Epithelial cell of alveolus of lung (primary cell): ENCODE measurements around the gene DNM2. TPM values are rescaled to one million over a fixed set of nuclear protein-coding genes. Genes with fewer than 3 reads are reported as not detected.

Experiments
- total RNA-seq: library from RNA; depleted of rRNA; stranded (reverse); fragments of >200 nt; gene quantifications from 2 replicates; pipeline ENCODE4 v1.2.1, GENCODE V29; 2015

Gene DNM2
- total RNA-seq = 60.5 and 81.8 TPM in 2 replicates

DNA sequence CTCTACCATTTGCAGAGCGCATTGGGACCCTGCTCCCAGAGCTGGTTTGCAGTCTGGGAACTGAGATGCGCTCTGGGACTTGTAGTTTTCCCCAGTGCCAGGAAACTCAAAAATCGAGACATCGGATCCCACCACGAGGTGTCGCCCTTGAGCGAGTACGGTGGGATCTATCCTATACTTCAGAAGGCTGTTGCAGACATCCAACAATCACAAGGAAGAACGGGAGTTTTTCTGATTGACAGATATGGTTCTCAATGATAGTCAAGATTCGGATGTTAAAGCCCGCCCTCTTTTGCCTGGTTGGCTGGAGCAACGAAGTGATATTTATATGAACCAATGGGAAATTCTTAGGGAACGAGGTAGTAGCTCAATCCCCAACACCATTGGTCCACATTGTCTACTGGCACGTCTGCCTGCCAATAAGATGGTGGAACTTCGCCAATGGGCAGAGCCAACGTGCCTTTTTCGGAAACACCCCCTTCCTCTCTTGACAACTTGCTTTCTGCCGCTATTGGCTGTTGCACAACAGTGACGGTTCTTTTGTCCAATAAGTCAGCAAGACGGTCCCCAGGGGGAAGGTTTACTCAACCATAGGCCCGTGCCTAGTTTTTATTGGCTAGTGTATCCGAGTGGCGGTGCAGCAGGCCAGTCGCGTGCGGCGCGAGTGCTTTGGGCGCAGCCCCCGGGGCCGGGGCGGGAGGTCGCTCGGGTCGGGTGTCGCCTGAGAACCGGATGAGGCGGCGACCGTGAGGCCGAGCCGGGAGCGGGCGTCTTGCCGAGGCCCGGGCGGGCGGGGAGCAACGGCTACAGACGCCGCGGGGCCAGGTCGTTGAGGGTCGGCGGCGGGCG lies at the start of gene DNM2:
TSS of gene DNM2 (plus strand) at position 724 of the 849 bp plus-strand sequence. CDS start 164 bp downstream, outside the sequence.

DNA sequence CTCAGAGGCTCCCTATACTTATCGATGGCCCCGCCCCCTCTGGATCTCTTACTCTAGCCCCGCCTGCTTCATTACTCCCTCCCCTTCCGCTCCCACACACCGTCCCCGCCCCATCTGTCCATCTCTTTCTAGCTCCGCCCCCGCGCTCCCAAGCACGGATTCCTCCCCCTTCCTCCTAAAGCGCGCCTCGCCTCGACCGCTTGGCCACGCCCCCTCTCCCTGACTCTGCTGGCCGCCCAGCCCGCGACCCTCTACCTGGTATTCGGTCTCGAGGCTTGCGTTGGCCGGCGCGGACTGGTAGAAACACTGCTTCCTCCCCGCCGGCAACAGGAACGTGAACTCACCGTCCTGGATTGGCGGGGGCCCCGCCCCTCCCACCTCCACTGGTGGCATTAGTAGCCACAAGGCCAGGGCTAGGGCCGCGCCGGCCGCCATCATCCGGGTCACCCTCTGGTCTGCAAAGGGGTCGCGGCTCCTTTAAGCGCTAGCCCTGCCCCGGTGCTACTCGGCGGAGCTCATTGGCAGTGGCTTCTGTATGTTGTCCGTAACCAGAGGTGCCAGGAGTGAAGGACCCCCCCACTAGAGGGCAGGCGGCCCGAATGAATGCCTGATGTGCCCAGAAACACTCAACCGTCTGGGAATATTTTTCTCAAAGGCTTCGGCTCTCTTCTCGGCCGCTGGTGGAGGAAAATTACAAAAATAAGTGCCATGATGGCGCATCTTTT lies 118.0 kb downstream of the DNM2 start, which contains the start of gene TMED1:
TSS of gene TMED1 (minus strand) at position 459 of the 725 bp plus-strand sequence. CDS start at position 438, 21 bp downstream.

DNA sequence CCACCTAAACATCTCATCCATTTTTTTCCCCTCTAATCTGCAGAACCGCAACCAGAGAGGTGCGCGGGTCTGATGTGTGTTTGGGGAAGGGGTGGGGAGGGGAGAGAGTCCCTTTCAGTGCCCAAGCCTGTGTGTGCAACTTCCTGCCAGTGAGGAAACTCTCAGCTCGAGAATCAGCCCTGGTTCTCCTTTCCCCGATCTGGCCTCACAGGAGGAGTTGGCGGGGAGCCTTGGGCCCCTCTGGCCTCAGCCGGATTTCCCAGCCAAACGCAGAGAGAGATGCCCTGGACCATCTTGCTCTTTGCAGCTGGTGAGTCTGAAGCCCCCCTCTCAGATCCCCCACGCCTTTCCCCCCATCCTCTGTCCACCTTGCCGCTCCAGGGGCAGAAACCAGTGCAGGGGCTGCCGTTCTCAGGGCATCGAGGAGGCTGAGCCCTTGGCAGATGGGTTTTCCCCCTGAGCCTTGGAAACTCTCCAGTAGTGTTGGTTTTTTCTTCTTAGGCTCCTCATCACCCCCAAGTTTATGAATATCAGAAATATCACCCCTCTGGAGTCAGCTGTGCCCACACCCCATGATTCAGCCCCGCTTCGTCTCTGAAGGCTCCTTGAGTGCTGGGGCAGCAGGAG lies 130.5 kb downstream of the DNM2 start, which contains the start of gene C19orf38:
TSS of gene C19orf38 (plus strand) at position 186 of the 627 bp plus-strand sequence. CDS start at position 280, 94 bp downstream.

DNA sequence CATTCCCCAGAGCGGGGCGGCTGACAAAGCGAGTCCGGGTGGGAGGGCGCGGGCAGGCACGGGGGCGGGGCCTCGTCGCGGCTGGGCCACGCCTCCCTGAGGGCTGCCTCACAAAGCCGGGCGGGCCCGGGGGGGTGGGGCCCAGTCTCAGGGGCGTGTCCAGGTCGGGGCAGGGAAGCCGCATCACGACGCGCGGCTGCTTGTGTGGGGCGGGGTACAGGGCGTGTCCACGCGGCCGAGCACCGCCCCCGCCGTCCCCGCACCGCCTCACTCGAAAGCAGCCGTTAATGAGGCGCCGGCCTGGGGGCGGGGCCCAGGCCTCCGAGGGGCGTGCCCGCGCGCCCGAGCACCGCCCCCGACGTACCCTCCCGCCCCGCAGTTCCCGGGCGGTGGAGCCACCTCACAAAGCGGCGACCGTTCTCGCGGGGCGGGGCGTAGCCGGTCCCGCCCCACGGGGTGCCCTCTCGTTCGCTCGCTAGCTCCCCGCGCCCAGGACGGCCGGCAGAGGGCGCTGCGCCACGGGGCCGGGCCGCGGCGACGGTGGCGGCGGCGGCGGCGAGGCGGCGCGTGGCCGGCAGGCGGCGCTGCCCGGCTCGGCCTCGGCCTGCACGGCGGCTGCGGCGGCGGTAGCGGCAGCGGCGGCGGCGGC lies 153.2 kb downstream of the DNM2 start, which contains the start of gene CARM1:
TSS of gene CARM1 (plus strand) at position 599 of the 649 bp plus-strand sequence. CDS start 150 bp downstream, outside the sequence.

Other genes starting within 250 kb of the DNM2 start
- 69.4 and 99.2 TPM in 2 replicates for gene KEAP1, start 214.7 kb upstream of the DNM2 start, total RNA-seq
- 0.16 and 3.4 TPM in 2 replicates for gene S1PR5, start 200.6 kb upstream of the DNM2 start, total RNA-seq
- 24.6 and 33.5 TPM in 2 replicates for gene ATG4D, start 174.2 kb upstream of the DNM2 start, total RNA-seq
- gene KRI1, start 152.1 kb upstream of the DNM2 start, total RNA-seq = 12.0 and 16.5 TPM in 2 replicates
- 6.1 and 6.7 TPM in 2 replicates for gene CDKN2D, start 149.1 kb upstream of the DNM2 start, total RNA-seq
- gene AP1M2, start 130.8 kb upstream of the DNM2 start, total RNA-seq = 5.6 TPM in 1 of 2 replicates, not detected in the other
- gene SLC44A2, start 92.5 kb upstream of the DNM2 start, total RNA-seq = 55.6 and 84.0 TPM in 2 replicates
- 91.3 and 103 TPM in 2 replicates for gene ILF3, start 63.7 kb upstream of the DNM2 start, total RNA-seq
- 21.1 and 30.8 TPM in 2 replicates for gene QTRT1, start 16.6 kb upstream of the DNM2 start, total RNA-seq
- gene TMED1, start 118.1 kb downstream of the DNM2 start, total RNA-seq = 50.4 and 84.2 TPM in 2 replicates
- gene C19orf38, start 130.3 kb downstream of the DNM2 start, total RNA-seq = 0.78 and 2.6 TPM in 2 replicates
- 30.2 and 42.9 TPM in 2 replicates for gene CARM1, start 153.5 kb downstream of the DNM2 start, total RNA-seq
- gene YIPF2, start 210.6 kb downstream of the DNM2 start, total RNA-seq = 91.8 and 99.6 TPM in 2 replicates
- 34.3 and 47.7 TPM in 2 replicates for gene TIMM29, start 210.7 kb downstream of the DNM2 start, total RNA-seq
- gene SMARCA4, start 243.0 kb downstream of the DNM2 start, total RNA-seq = 58.4 and 80.3 TPM in 2 replicates